ENCODE results near the gene OSBPL9. TPM values are rescaled to one million over a fixed set of nuclear protein-coding genes. Genes with fewer than 3 reads are reported as not detected.

Gene OSBPL9
- total RNA-seq, 1 experiment from 2014 or later = 52.6 TPM

GRCh38 chr1:51750729-51751128 is 133.8 kb downstream of the OSBPL9 start:
- no peak overlapping the region for H3K4me3 ChIP-seq (replicated peaks in 1 of 2; ENCODE audit: low read depth in 1 of 2, low read length in 2 of 2)
- TF ChIP-seq CBX3 (IDR thresholded peaks at IDR 0.05; ENCODE audit: low read depth) (no peak), SIN3A (IDR thresholded peaks at IDR 0.05; ENCODE audit: low read depth) (no peak), ZFX (IDR thresholded peaks at IDR 0.05) (no peak), MAX (IDR thresholded peaks at IDR 0.05) (no peak), CEBPB (IDR thresholded peaks at IDR 0.05; ENCODE audit: low read depth) (no peak), SP1 (IDR thresholded peaks at IDR 0.05; ENCODE audit: low read depth) (no peak), EZH2 (IDR thresholded peaks at IDR 0.05) (no peak), RAD21 (IDR thresholded peaks at IDR 0.05; ENCODE audit: low read depth) (no peak), EZH2phosphoT487 (IDR thresholded peaks at IDR 0.05; ENCODE audit: borderline replicate concordance) (no peak), SRF (IDR thresholded peaks at IDR 0.05; ENCODE audit: low read depth) (no peak), FOSL1 (IDR thresholded peaks at IDR 0.05; ENCODE audit: low read depth) (no peak), REST (IDR thresholded peaks at IDR 0.05; ENCODE audit: low read depth) (no peak), POLR2A (IDR thresholded peaks at IDR 0.05; ENCODE audit: borderline replicate concordance, extremely low read depth, insufficient read depth, insufficient read length) (no peak), JUND (IDR thresholded peaks at IDR 0.05) (no peak), YY1 (IDR thresholded peaks at IDR 0.05; ENCODE audit: extremely low read depth, insufficient replicate concordance, low read depth, low read length) (no peak), ZNF274 (IDR thresholded peaks at IDR 0.05; ENCODE audit: low read depth, low read length) (no peak)
- TF ChIP-seq, protein P1, sequence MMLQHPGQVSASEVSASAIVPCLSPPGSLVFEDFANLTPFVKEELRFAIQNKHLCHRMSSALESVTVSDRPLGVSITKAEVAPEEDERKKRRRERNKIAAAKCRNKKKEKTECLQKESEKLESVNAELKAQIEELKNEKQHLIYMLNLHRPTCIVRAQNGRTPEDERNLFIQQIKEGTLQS (IDR thresholded peaks at IDR 0.05) = no peak
- TF ChIP-seq, protein P2, sequence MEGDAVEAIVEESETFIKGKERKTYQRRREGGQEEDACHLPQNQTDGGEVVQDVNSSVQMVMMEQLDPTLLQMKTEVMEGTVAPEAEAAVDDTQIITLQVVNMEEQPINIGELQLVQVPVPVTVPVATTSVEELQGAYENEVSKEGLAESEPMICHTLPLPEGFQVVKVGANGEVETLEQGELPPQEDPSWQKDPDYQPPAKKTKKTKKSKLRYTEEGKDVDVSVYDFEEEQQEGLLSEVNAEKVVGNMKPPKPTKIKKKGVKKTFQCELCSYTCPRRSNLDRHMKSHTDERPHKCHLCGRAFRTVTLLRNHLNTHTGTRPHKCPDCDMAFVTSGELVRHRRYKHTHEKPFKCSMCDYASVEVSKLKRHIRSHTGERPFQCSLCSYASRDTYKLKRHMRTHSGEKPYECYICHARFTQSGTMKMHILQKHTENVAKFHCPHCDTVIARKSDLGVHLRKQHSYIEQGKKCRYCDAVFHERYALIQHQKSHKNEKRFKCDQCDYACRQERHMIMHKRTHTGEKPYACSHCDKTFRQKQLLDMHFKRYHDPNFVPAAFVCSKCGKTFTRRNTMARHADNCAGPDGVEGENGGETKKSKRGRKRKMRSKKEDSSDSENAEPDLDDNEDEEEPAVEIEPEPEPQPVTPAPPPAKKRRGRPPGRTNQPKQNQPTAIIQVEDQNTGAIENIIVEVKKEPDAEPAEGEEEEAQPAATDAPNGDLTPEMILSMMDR (IDR thresholded peaks at IDR 0.05 in 2 of 3, conservative IDR thresholded peaks at IDR 0.05 in 1 of 3; ENCODE audit: borderline replicate concordance in 1 of 3, insufficient read depth in 1 of 3, low read depth in 2 of 3, low read length in 2 of 3) = no peak
- intact Hi-C loops (cut with micrococcal nuclease) = no loop called here
- peaks cover 0 to 8% of the 10 kb centered on the region in 2 experiments; a peak in 1 of 4 replicates for H3K36me3 ChIP-seq (ENCODE audit: control insufficient read depth in 1 of 2, insufficient read depth in 2 of 2, low read length in 2 of 2)
- no TSS peak for BruUV-seq (replicated peaks)
- no peaks in the 10 kb centered on the region for H3K4me1 ChIP-seq (ENCODE audit: control insufficient read depth in 1 of 2, insufficient read depth in 2 of 2, low read length in 2 of 2)
- H3K27ac ChIP-seq (ENCODE audit: low read depth, low read length) = no peak overlapping the region
- no peak overlapping the region for H3K4me2 ChIP-seq (ENCODE audit: low read length)
- ChIA-PET POLR2A (no interaction called here), RAD21 (ENCODE audit: low non-redundant PET in 1 of 2, low total read pairs in 2 of 2, uncharacterized antibody in 2 of 2, unreplicated experiment in 2 of 2) (no interaction called here), CTCF (interaction anchor here (1.2 kb wide), 1 partner anchor 18 kb away, joined by 3 read pairs; no protein-coding TSS in a partner anchor)
- no peaks in the 10 kb centered on the region for H4K20me1 ChIP-seq (ENCODE audit: insufficient read depth)
- H2AFZ ChIP-seq (ENCODE audit: low read depth, low read length, poor library complexity, severe bottlenecking) = no peak overlapping the region
- no peaks in the 10 kb centered on the region for H3K9me2 ChIP-seq (ENCODE audit: insufficient read depth)
- H3K9ac ChIP-seq (ENCODE audit: low read length) = no peak overlapping the region
- no peaks in the 10 kb centered on the region for H3K27me3 ChIP-seq (ENCODE audit: insufficient read depth, low read length)
- no peaks in the 10 kb centered on the region for H3K9me3 ChIP-seq (ENCODE audit: control insufficient read depth in 1 of 2, insufficient read depth in 1 of 2, low read depth in 1 of 2, low read length in 2 of 2)
- no peaks in the 10 kb centered on the region; the same call in 1 of the 2 replicates for H3K79me2 ChIP-seq (ENCODE audit: insufficient read depth, low read length)
- DNase-seq (ENCODE audit: low read depth, low spot score) (no peak), ATAC-seq (no peak)
